Measurements from ENCODE around the gene CTBS.

The CTBS gene

GRCh38 chr1:84600796-84601195 is 26.6 kb upstream of the CTBS start:
- TF ChIP-seq ZBTB49 (tag by site-specific recombination; IDR thresholded peaks at IDR 0.05; ENCODE audit: low read depth) (no peak), ZNF184 (tag by site-specific recombination; IDR thresholded peaks at IDR 0.05) (no peak), SP7 (tag by site-specific recombination; IDR thresholded peaks at IDR 0.05) (no peak), ZNF350 (tag by site-specific recombination; IDR thresholded peaks at IDR 0.05) (no peak), ZNF558 (tag by site-specific recombination; IDR thresholded peaks at IDR 0.05) (no peak), ZNF776 (tag by site-specific recombination; IDR thresholded peaks at IDR 0.05; ENCODE audit: borderline replicate concordance) (no peak), YY1 (tag by site-specific recombination; IDR thresholded peaks at IDR 0.05) (no peak), GFI1B (tag by site-specific recombination; IDR thresholded peaks at IDR 0.05) (no peak), ZXDB (tag by site-specific recombination; IDR thresholded peaks at IDR 0.05) (no peak), PRDM4 (tag by site-specific recombination; IDR thresholded peaks at IDR 0.05) (no peak), SP2 (tag by site-specific recombination; IDR thresholded peaks at IDR 0.05) (no peak), ZNF239 (tag by site-specific recombination; IDR thresholded peaks at IDR 0.05) (no peak), ZNF155 (tag by site-specific recombination; IDR thresholded peaks at IDR 0.05) (no peak), PRDM1 (tag by site-specific recombination; IDR thresholded peaks at IDR 0.05) (no peak)
- Histone ChIP-seq H3K9me3 (ENCODE audit: control insufficient read depth, insufficient read depth, low read depth, low read length) (no peaks in the 10 kb centered on the region), H3K4me3 (ENCODE audit: low read depth, low read length) (no peak overlapping the region), H3K4me1 (ENCODE audit: control insufficient read depth, insufficient read depth, low read length) (no peaks in the 10 kb centered on the region), H3K36me3 (ENCODE audit: control insufficient read depth in 2 of 2, insufficient read depth in 1 of 2, low read length in 2 of 2) (no peaks in the 10 kb centered on the region), H3K27ac (ENCODE audit: extremely low read depth, low read depth, low read length) (no peak overlapping the region)
- ChIA-PET CTCF (no interaction called here), POLR2A (no interaction called here)

- ChIA-PET POLR2A (no interaction called here), CTCF (interaction anchor here (0.5 to 0.6 kb wide), 2 partner anchors 142 to 153 kb away, joined by 3 read pairs; no protein-coding TSS in a partner anchor)
- no peak overlapping the region for H3K27ac ChIP-seq (ENCODE audit: extremely low read depth, low read depth, low read length)
- no peak overlapping the region for H3K4me3 ChIP-seq (ENCODE audit: low read depth, low read length)
- TF ChIP-seq ZFHX2 (tag by site-specific recombination; conservative IDR thresholded peaks at IDR 0.05) (peak; percentile 57; the same call in 1 of the 2 replicates), KLF16 (tag by site-specific recombination; IDR thresholded peaks at IDR 0.05) (no peak), EGR2 (tag by site-specific recombination; IDR thresholded peaks at IDR 0.05; ENCODE audit: low read depth) (peak; percentile 35; the same call in 1 of the 2 replicates), ZNF335 (tag by site-specific recombination; conservative IDR thresholded peaks at IDR 0.05) (peak; percentile 17; the same call in 1 of the 2 replicates), ZNF529 (tag by site-specific recombination; IDR thresholded peaks at IDR 0.05; ENCODE audit: insufficient replicate concordance) (no peak), ZNF692 (tag by site-specific recombination; IDR thresholded peaks at IDR 0.05) (0 out of 2 replicates have a peak, but pooled peaks have one; percentile 19), ZNF558 (tag by site-specific recombination; IDR thresholded peaks at IDR 0.05) (0 out of 2 replicates have a peak, but pooled peaks have one; percentile 19), ZNF600 (tag by site-specific recombination; IDR thresholded peaks at IDR 0.05) (0 out of 2 replicates have a peak, but pooled peaks have one; percentile 37)
- no peaks in the 10 kb centered on the region for H3K4me1 ChIP-seq (ENCODE audit: control insufficient read depth, insufficient read depth, low read length)
- no peaks in the 10 kb centered on the region for H3K9me3 ChIP-seq (ENCODE audit: control insufficient read depth, insufficient read depth, low read depth, low read length)
- no peaks in the 10 kb centered on the region for H3K36me3 ChIP-seq (ENCODE audit: control insufficient read depth in 2 of 2, insufficient read depth in 1 of 2, low read length in 2 of 2)
Measured at GRCh38 chr1:84598846-84599741, 24.9 kb upstream of the CTBS start.
